Stimulated activated CD4-positive, alpha-beta T cell treated with anti-CD3 and anti-CD28 coated beads, Interleukin-15, amount 100 ng/mL, for 48 hours (primary cell): ENCODE measurements around the gene ACTA2.

Experiments used
- DNase-seq, 2 donors: peaks; one replicate each; pipeline ENCODE4 v3.0.0-alpha.2; 2020; ENCODE audit warnings: low read depth in 2 of 2

Gene ACTA2

DNA sequence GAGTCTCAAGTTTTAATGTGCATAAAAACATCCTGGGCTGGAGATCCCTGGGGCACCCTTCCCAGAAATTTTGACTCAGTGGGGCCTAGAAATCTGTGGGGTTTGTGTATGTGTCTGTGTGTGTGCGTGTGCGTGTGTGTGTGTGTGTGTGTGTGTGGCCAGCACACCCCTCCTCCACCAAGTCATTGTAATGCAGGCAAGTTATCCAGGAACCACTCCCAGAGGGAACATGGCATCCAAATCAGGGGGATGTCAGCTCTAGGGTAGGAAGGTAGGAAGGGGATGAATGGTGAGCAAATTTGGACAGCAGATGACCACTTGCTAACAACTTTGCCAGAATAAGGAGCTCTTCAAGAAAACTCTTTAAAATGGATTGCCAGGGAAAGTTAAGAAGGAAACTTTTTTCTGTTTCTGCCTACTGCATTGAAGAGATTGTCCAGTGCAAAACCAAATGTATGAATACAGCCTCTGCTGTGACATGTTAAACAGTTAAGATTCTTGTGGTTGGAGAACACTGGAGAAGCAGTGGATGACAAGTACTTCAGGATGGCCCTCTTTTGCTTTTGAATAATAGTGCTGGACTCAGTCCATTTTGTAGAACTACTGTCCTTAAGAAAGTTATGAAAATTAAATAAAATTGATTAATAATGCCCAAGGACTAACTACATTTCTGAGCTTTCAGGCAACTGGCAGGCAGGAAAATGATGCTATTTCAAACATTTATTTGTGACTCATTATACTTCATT is 60.2 kb downstream of the ACTA2 start:
- DNase-seq: no peak

DNA sequence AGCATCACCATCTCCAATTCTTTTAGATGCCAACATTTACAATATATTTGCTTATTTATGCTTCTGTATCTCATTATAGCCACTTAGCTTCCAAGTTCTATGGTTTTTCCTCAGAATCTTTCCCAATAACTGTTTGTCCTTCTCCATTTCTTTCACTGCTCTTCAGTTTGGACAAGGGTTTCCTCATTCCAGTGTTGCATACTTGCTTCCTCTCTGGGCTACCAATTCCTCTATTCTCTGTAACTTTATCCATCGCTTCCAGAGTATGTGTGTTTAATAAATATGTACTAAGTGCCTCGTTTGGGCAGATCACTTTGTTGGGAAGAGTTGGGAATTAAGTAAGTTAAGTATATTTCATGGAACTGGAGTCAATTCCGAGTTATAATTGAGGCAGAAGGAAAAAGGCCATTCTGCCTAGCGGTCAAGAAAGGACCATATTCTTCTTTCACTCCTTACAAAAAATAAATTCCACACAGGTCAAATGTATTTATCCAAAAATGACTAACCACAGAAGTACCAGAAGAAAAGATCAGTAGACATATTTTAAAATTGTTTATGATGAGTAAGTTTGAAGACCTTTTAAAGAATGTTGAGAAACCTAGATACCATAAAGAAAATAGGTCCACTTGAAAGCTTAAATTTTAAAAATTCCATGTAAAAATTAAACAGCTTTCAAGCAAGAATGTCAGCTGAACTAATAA is 61.7 kb downstream of the ACTA2 start:
- DNase-seq: no peak

DNA sequence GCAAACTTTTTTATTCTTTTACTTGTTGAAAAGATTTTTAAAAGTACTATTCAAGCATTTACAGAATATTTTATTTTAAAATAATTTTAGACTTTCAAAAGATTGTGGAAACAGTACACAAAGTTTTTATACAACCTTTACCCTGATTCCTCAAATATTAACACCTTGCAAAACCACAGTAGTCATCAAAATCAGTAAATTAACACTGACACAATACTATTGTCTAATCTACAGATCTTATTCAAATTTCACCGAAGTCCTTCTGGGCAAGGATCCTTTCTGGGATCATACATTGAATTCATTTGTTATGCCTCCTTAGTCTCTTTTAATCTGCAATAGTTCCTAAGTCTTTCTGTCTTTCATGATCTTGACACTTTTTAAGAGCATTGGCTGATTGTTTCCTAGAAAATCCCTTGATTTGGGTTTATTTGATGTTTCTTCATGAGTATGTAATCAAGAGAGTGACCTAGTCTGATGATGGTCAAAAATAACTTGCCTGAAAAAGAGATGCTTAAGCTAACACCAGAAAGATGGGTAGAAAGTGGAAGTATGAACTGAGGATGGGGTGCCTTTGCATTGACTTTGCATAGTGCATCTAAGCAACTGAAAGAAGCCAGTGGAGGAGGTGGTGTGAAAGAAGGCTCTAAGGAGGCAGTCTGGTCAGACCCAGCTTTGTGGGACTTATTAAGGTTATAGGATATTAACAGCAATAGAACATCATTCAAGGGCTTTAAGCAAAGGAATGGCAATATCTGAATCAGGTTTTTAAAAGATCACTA is 62.8 kb downstream of the ACTA2 start:
- DNase-seq: no peak

DNA sequence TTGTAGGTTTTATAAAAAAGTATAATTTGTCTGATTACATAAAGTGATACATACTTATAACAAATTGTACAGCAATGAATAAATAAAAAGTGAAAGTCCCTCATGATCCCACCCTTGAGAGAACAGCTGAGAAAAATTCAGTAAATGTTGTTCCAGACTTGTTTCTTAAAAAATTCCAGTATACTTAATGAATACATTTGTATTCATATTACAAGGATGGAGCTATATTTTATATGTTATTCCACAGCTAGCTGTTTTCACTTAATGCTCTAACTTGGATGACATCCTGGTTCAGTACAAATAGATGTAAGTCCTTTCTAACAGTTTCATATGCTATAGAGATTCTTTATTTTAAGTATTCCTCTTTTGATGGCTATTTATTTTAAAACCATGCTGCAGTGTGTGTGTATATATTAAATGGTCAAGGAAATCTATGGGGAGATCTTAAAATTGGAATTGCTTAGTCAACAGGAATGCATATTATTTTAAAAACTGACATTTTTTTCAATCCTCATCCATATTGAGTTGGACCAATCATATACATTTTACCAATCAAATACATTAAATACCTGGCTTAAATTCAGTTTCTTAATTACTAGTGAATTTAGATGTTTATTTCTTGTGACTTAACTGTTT is 63.6 kb downstream of the ACTA2 start:
- no peak for DNase-seq

DNA sequence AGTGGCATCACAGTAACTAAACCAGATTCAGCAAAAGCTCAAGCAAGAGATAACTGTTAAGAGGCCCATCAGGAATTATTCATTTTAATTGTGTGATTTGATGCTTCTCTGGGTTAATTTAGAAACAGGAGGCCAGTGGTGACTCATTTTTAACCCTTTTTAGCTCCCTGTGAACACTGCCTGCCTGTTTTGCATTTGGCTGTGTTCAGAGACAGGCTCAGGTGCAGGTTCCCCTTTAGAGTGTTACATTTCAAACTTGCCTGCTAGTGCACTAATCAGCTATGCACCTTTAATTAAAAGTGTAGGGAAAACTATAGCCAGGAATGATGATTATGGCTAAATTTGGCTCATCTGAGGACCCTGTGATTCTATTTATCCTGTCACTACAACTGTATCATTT is 66.0 kb downstream of the ACTA2 start:
- no peak for DNase-seq
